GM11168 (cell line): Measurements from ENCODE around the gene GFRA1.
"Not testable (repeated sequence)": the region's sequence is repeated elsewhere in the genome, so short reads cannot be mapped to it uniquely, and the experiment has no call there.

Source experiments
- in situ Hi-C: fragments of 300-500 bp; cut with MboI; formaldehyde crosslinking; loops from one replicate; pipeline ENCODE4 v1.12.0; 2022; ENCODE audit warnings: low sequenced_read_pairs; ENCODE audit not compliant: unreplicated experiment

Gene GFRA1

GRCh38 chr10:116165941-116166340 is 107.1 kb downstream of the GFRA1 start:
- in situ Hi-C loops, result not testable (repeated sequence)

- in situ Hi-C loops, result no loop called here
Measured at GRCh38 chr10:116164291-116164690, 108.7 kb downstream of the GFRA1 start.

DNA sequence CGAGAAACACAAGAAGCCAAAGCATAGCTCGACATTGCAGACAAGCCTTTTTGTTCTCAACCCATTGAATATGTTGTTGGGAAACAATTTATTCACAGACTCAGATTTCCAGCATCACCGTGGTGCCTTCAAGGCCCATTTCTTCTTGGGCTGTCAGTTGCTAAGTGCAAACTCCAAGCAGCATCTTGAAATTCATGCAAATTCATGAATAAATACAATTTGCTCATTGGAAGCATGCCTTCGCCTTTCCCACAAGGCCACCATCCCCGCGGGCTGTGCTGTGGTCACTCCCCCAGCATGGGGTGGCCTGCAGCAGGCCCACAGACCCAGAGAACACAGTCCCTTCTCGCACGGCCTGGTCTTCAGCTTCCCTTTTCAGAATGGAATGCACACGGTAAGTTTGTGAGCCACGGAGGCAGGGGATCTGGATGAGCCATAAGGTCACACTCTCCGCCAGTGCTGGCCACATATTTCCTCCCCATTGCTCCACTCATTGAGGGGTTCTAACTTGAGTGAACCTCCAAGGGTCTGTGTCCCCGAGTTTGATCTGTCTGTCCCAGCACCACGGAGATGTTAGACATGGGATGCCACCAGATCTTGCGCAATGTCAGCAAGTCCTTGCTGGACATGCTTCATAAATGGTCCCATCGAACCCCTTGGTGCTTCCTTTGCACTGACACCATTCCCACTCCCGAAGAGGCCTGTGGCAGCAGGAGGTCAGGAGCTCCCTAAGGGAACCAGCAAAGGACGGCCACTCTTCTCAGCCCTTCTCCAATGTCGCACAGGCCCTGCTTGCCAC is 109.5 kb downstream of the GFRA1 start:
- in situ Hi-C loops, result no loop called here

- in situ Hi-C loops, result no loop called here
Measured at GRCh38 chr10:116162851-116163250, 110.2 kb downstream of the GFRA1 start.

GRCh38 chr10:116160271-116160670 is 112.7 kb downstream of the GFRA1 start:
- in situ Hi-C loops, result no loop called here

- in situ Hi-C loops, result no loop called here
Measured at GRCh38 chr10:116159197-116159596, 113.8 kb downstream of the GFRA1 start.

GRCh38 chr10:116158036-116158435 is 115.0 kb downstream of the GFRA1 start:
- in situ Hi-C loops, result no loop called here

DNA sequence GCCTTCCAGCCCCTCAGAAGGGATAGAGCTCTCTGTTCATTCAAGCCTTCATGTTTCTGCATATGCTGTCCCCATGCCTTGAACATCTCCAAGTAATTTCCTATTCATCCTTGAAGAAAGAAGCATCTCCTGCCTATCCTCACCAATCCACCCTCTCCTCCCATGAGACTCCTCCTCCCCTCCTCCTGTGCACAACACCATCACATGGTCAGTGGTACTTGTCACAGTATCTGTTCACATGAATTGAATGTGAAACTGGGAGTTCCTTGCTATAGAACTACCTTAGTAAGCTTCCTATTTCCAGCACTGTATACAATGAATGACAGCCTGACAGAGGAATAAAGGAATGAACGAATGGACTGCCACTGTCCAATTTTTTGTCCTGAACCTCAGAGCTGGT is 115.5 kb downstream of the GFRA1 start:
- in situ Hi-C loops, result no loop called here

- in situ Hi-C loops, result no loop called here
Measured at GRCh38 chr10:116156819-116157218, 116.2 kb downstream of the GFRA1 start.

- in situ Hi-C loops, result no loop called here
Measured at GRCh38 chr10:116155191-116155590, 117.8 kb downstream of the GFRA1 start.

GRCh38 chr10:116154651-116155050 is 118.4 kb downstream of the GFRA1 start:
- in situ Hi-C loops, result no loop called here

DNA sequence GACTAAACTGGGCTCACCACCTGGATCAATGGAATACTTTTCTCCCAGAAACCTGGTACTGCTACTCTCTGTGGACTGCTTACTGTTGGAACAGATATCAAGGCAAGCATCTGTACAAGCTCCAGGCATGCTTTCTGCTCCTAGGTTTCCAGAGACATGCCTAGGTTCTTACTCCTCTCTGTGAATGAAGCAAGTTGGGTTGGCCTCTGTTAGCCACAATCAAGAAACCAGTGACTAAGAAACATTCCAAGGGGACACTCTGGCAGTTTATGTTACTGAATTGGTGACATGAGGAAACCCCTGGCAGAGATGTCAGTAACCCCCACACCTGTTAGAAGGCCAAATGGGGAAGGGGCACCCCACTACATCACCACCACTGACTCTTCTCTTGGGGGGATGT is 121.9 kb downstream of the GFRA1 start:
- in situ Hi-C loops, result no loop called here

DNA sequence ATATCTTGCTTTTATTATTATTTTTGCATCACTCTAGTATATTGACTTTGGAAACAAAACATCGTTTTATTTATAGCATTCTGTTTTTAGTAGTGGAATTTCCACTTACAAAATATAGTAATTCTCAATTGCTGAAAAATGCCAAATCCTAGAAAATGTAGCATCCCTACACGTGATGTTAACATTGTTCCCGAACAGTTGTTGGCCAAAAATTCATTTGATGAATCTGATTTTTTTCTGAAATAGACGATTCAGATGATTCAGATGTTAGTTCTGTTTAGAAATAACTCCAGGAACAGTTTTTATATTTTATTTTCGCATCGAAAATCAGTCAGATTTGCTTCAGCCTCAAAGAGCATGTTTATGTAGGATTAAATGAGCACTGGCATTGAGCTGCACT is 122.4 kb downstream of the GFRA1 start:
- in situ Hi-C loops, result no loop called here

DNA sequence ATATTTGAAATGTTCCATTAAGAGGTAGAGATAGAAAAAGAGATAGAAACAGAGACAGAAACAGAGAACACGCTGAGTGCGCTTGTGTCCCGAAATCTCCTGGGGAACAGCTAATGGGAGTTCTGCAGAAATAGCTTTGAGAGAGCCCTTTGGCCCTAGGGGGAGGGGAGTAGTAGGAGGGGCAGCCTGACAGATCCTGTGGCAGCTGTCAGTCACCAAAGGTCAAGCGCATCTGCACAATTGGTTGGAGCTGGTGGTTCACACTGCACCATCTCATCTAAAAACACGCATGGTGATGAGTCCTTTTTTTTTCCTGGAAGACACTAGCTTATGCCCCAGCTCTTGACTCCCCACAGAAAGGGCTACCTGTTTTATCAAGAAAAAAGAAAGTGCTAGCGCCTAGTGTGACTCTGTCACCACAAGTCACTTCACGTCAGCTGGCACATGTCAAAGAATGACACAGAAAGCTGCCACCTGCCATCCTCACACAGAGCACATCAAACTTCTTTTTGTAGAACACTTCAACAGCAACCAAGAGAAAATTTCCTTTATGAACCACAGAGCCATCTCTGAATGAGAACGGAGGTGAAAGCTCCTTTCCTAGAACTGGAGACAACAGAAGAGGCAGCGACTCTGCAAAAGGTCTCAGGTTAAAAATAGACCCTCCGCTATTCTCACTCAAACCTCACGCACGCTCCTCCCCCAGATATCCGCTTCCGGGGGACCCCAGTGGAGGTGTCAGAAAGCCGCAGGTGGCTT is 125.7 kb downstream of the GFRA1 start:
- in situ Hi-C loops, result no loop called here

- in situ Hi-C loops, result no loop called here
Measured at GRCh38 chr10:116146372-116147140, 126.5 kb downstream of the GFRA1 start.

GRCh38 chr10:116143673-116144222 is 129.3 kb downstream of the GFRA1 start:
- in situ Hi-C loops, result no loop called here

DNA sequence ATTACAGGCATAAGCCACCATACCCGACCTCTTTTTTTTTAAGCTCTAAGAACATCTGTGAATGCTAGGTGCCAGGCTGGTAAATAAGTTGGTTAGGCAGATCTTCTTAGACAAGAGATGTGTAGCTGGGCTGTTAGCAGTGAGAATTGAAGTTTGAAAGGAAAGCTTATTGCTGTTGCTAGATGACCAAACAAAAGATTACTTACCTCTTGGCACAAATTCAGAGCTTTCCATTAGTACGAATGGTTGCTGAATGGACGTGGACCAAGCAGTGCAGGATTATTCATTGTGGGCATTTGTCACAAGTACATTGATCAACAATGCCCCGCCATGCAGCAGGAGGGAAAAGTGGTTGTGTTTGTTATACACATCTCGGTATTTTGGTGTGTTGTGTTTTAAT is 131.2 kb downstream of the GFRA1 start:
- in situ Hi-C loops, result no loop called here

- in situ Hi-C loops, result no loop called here
Measured at GRCh38 chr10:116141246-116141645, 131.8 kb downstream of the GFRA1 start.

DNA sequence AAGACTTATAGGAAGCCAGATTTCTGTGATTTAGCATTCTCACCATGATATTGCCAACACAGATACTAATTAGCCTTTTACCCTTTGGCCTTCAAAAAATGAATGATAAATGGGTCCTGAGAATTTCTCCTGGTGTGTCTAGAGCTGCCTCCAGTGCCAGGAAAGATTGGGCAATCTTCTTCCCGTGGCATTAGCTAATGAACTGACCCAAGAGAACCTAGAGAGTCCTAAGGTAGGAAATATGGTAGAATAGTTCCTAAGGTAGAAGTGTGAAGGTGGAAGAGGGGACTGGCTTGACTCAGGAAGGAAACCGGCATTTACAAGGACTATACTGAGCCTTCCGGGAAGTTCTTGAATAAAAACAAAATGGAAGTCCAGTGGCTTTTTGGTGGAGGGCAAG is 133.1 kb downstream of the GFRA1 start:
- in situ Hi-C loops, result no loop called here

GRCh38 chr10:116138897-116139296 is 134.1 kb downstream of the GFRA1 start:
- in situ Hi-C loops, result no loop called here

GRCh38 chr10:116136261-116136660 is 136.7 kb downstream of the GFRA1 start:
- in situ Hi-C loops, result no loop called here
